BLaER1 treated with 17β-estradiol and CSF1 and Interleukin-3, amounts not matched to agents 10 nM and 100 nM (cell line): Measurements from ENCODE around the gene NLRP13.

ENCODE experiments used
- H3K27ac ChIP-seq, 11 experiments: shearing (Covaris generic); formaldehyde crosslinking; 2 replicates each; pipeline ENCODE4 v1.8.1; 2022
- H3K27me3 ChIP-seq, 11 experiments: shearing (Covaris generic); formaldehyde crosslinking; 2 replicates each; pipeline ENCODE4 v1.8.1; 2022
- H3K36me3 ChIP-seq, 11 experiments: shearing (Covaris generic); formaldehyde crosslinking; 2 replicates each; pipeline ENCODE4 v1.8.1; 2022
- H3K4me1 ChIP-seq, 10 experiments: shearing (Covaris generic); formaldehyde crosslinking; 2 replicates each; pipeline ENCODE4 v1.8.1; 2022
- H3K4me2 ChIP-seq, 11 experiments: shearing (Covaris generic); formaldehyde crosslinking; 2 replicates each; pipeline ENCODE4 v1.8.1; 2022
- H3K4me3 ChIP-seq, 10 experiments: shearing (Covaris generic); formaldehyde crosslinking; 2 replicates each; pipeline ENCODE4 v1.8.1; 2022
- H3K9ac ChIP-seq, 11 experiments: shearing (Covaris generic); formaldehyde crosslinking; 2 replicates each; pipeline ENCODE4 v1.8.1; 2022
- H3K9me3 ChIP-seq, 11 experiments: shearing (Covaris generic); formaldehyde crosslinking; replicated peaks in 1 of 11; 2 replicates each; pipeline ENCODE4 v1.8.1; 2022
- H4K20me1 ChIP-seq, 11 experiments: shearing (Covaris generic); formaldehyde crosslinking; 2 replicates each; pipeline ENCODE4 v1.8.1; 2022
- Cebpa-rat ChIP-seq, 11 experiments: shearing (Covaris generic); IDR thresholded peaks; 2 replicates each; pipeline ENCODE4 v1.8.1; 2022

NLRP13 gene

DNA sequence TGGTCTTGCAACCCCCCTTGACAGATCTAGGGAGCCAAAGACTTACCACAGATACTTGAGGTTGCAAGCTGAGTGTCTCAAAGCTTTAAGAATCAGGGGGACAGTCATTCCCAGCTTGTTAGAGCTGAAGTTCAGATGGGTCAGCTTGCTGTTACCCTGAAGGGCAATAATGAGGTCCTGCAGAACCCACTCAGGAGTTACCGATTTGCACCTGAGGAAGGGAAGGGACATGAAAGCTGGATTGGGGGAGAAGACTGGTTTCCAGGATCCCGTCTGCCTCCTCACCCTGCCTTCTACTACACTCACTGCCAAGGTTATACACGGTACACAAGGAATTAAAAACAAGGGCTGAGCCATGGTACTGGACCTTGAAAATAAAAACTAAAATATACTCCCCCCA lies 24.4 kb downstream of the NLRP13 start:
- Histone ChIP-seq H3K27me3 (no peaks in the 10 kb centered on the region), H3K36me3 (no peaks in the 10 kb centered on the region), H3K4me1 (no peaks in the 10 kb centered on the region), H3K9ac (no peak overlapping the region), H3K9me3 (0 out of 22 replicates have a peak, but pooled peaks cover 0 to 5% (median 0%) of the 10 kb centered on the region in 11 experiments), H4K20me1 (no peaks in the 10 kb centered on the region), H3K4me2 (no peak overlapping the region), H3K4me3 (no peak overlapping the region), H3K27ac (no peak overlapping the region)
- TF ChIP-seq Cebpa-rat (IDR thresholded peaks at IDR 0.05), result no peak

GRCh38 chr19:55907286-55907685 lies 24.9 kb downstream of the NLRP13 start:
- H3K4me2 ChIP-seq, result no peak overlapping the region
- TF ChIP-seq Cebpa-rat (IDR thresholded peaks at IDR 0.05), result no peak
- no peak overlapping the region for H3K9ac ChIP-seq
- H3K27me3 ChIP-seq, result no peaks in the 10 kb centered on the region
- H3K27ac ChIP-seq, result no peak overlapping the region
- no peaks in the 10 kb centered on the region for H3K36me3 ChIP-seq
- no peaks in the 10 kb centered on the region for H4K20me1 ChIP-seq
- H3K4me3 ChIP-seq, result no peak overlapping the region
- H3K4me1 ChIP-seq, result no peaks in the 10 kb centered on the region
- 0 out of 22 replicates have a peak, but pooled peaks cover 0 to 5% (median 0%) of the 10 kb centered on the region in 11 experiments for H3K9me3 ChIP-seq

DNA sequence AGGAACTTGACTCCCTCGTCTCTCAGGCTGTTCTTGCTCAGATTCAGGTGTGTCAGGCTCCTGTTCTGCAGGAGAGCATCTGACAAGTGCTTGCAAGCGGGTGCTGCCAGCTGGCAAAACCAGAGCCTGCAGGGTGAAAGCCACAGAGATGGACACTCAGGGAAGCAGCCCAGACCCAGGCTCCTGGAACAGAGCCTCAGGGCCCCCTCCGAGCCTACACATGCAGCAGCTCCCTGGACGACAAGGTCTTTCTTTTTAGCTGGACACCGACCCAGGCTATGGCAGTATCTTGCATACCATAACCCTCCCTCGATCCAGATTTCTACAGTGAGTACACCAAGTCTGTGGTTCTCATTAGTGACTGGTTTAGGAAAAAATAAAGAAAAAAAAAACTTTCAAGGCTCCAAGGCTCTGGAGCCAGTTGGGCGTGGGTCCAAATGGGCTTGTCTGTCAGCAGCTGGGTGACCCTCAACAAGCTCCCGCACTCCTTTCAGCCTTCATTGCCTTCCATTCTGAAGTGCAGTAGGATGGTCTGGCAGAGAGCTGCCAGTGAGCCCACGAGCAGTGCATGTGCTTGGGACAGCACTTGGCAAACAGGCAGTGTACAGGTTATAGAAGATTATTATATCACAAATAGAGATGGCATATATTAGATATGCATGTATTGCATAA lies 29.9 kb downstream of the NLRP13 start:
- no peaks in the 10 kb centered on the region for H3K36me3 ChIP-seq
- H3K9me3 ChIP-seq, result no peaks in the 10 kb centered on the region; a peak in 1 of 22 replicates
- H3K4me3 ChIP-seq, result no peak overlapping the region
- H3K27me3 ChIP-seq, result no peaks in the 10 kb centered on the region
- H3K4me2 ChIP-seq, result no peak overlapping the region
- TF ChIP-seq Cebpa-rat (IDR thresholded peaks at IDR 0.05), result no peak
- H3K4me1 ChIP-seq, result no peaks in the 10 kb centered on the region
- H4K20me1 ChIP-seq, result no peaks in the 10 kb centered on the region
- H3K27ac ChIP-seq, result no peak overlapping the region
- no peak overlapping the region for H3K9ac ChIP-seq

GRCh38 chr19:55901369-55902079 lies 30.6 kb downstream of the NLRP13 start:
- Histone ChIP-seq H3K4me3 (no peak overlapping the region), H3K27me3 (no peaks in the 10 kb centered on the region), H3K27ac (no peak overlapping the region), H3K4me1 (no peaks in the 10 kb centered on the region), H3K9me3 (no peaks in the 10 kb centered on the region; a peak in 1 of 22 replicates), H3K9ac (no peak overlapping the region), H3K4me2 (no peak overlapping the region), H4K20me1 (no peaks in the 10 kb centered on the region), H3K36me3 (no peaks in the 10 kb centered on the region)
- TF ChIP-seq Cebpa-rat (IDR thresholded peaks at IDR 0.05), result no peak

- H3K9ac ChIP-seq, result no peak overlapping the region
- H3K27me3 ChIP-seq, result no peaks in the 10 kb centered on the region
- peaks cover 0 to 5% (median 0%) of the 10 kb centered on the region in 11 experiments; a peak in 1 of 22 replicates for H3K9me3 ChIP-seq
- H4K20me1 ChIP-seq, result no peaks in the 10 kb centered on the region
- H3K4me2 ChIP-seq, result no peak overlapping the region
- H3K36me3 ChIP-seq, result no peaks in the 10 kb centered on the region
- no peaks in the 10 kb centered on the region for H3K4me1 ChIP-seq
- no peak overlapping the region for H3K4me3 ChIP-seq
- no peak for TF ChIP-seq Cebpa-rat (IDR thresholded peaks at IDR 0.05)
- no peak overlapping the region for H3K27ac ChIP-seq
Measured at GRCh38 chr19:55898911-55899310, 33.2 kb downstream of the NLRP13 start.

DNA sequence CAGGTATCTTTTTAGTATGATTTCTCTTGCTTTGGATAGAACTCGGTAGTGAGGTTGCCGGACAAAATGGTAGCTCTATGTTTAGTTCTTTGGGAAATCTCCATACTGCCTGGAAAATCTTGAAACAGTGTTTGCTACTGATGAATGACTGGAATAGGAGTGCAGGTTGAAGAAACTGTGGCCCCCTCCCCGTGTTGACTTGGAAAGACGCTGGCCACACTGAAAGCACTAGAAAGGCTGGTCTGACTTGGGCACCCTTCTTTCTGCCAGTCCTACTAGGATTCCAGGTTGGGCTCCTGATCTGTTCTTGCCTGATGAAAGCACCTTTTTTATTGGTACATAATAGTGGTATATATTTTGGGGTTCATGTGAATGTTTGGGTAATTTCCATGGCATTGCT lies 49.5 kb downstream of the NLRP13 start:
- H3K9me3 ChIP-seq, result peaks cover 8 to 35% (median 18%) of the 10 kb centered on the region in 11 experiments; a peak in 17 of 22 replicates
- H3K4me2 ChIP-seq, result no peak overlapping the region

DNA sequence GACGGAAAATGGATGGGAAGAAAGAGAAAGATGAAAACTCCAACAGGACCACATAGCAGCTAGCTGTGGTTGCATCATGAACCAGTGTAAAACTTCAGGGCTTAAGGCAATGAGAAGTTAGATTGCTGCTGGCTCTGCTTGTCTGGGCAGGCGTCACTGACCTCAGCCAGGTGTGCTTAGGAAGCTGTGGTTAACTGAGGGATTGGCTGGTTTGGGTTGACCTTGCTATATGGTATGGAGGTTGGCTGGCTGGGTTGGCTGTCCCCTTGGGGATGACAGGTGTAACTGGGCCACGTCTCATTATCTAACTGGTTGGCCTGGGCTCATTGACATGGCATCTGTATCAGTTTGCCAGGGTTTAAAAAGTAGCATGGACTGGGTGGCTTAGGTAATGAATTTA lies 54.9 kb downstream of the NLRP13 start:
- Histone ChIP-seq H3K27me3 (no peaks in the 10 kb centered on the region), H3K36me3 (no peaks in the 10 kb centered on the region), H3K4me1 (no peaks in the 10 kb centered on the region), H3K4me2 (no peak overlapping the region), H3K9ac (no peak overlapping the region), H3K9me3 (peaks cover 9 to 47% (median 18%) of the 10 kb centered on the region in 11 experiments; a peak in 19 of 22 replicates), H3K4me3 (no peak overlapping the region), H4K20me1 (no peaks in the 10 kb centered on the region), H3K27ac (no peak overlapping the region)
- no peak for TF ChIP-seq Cebpa-rat (IDR thresholded peaks at IDR 0.05)

More for the DNA sequence above, 49.5 kb downstream of the NLRP13 start:
- Histone ChIP-seq H4K20me1 (no peaks in the 10 kb centered on the region), H3K4me1 (no peaks in the 10 kb centered on the region), H3K9ac (no peak overlapping the region), H3K27ac (no peak overlapping the region), H3K27me3 (no peaks in the 10 kb centered on the region), H3K36me3 (no peaks in the 10 kb centered on the region), H3K4me3 (no peak overlapping the region)
- no peak for TF ChIP-seq Cebpa-rat (IDR thresholded peaks at IDR 0.05)

DNA sequence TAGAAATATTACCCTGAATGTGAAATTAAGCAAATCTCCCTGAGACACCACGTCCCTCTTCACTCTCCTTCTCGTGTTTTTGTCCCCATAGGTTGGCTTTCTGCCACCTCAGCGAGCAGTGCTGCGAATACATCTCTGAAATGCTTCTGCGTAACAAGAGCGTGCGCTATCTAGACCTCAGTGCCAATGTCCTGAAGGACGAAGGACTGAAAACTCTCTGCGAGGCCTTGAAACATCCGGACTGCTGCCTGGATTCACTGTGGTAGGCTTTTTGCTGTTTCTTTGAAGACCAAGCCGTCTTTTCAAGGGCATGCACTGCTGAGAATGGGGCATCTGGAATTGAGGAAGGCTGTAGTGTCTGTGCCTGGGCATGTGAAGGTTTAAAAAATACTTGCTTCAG lies 61.4 kb downstream of the NLRP13 start:
- H3K4me2 ChIP-seq, result no peak overlapping the region
- H3K4me3 ChIP-seq, result no peak overlapping the region
- no peak overlapping the region for H3K27ac ChIP-seq
- H3K9me3 ChIP-seq, result peaks cover 0 to 39% (median 18%) of the 10 kb centered on the region in 11 experiments; a peak in 15 of 22 replicates
- no peaks in the 10 kb centered on the region for H3K36me3 ChIP-seq
- no peak for TF ChIP-seq Cebpa-rat (IDR thresholded peaks at IDR 0.05)
- no peaks in the 10 kb centered on the region for H4K20me1 ChIP-seq
- H3K27me3 ChIP-seq, result no peaks in the 10 kb centered on the region
- no peaks in the 10 kb centered on the region for H3K4me1 ChIP-seq
- no peak overlapping the region for H3K9ac ChIP-seq

DNA sequence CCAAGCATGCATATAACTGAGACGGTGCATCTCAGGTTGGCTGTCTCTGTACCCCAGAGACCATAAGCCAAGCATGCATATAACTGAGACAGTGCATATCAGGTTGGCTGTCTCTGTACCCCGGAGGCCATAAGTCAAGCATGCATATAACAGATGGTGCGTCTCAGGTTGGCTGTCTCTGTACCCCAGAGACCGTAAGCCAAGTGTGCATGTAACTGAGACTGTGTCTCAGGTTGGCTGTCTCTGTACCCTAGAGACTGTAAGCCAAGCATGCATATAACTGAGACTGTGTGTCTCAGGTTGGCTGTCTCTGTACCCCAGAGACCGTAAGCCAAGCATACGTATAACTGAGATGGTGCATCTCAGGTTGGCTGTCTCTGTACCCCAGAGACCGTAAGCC lies 65.0 kb downstream of the NLRP13 start:
- H3K4me2 ChIP-seq, result no peak overlapping the region
- no peak overlapping the region for H3K4me3 ChIP-seq
- H3K9ac ChIP-seq, result no peak overlapping the region
- H4K20me1 ChIP-seq, result no peaks in the 10 kb centered on the region
- no peaks in the 10 kb centered on the region for H3K27me3 ChIP-seq
- peaks cover 3 to 39% (median 18%) of the 10 kb centered on the region in 11 experiments; a peak in 18 of 22 replicates for H3K9me3 ChIP-seq
- no peaks in the 10 kb centered on the region for H3K36me3 ChIP-seq
- H3K27ac ChIP-seq, result no peak overlapping the region
- H3K4me1 ChIP-seq, result no peaks in the 10 kb centered on the region
- no peak for TF ChIP-seq Cebpa-rat (IDR thresholded peaks at IDR 0.05)
